Endometrium (tissue), 2 donors: ENCODE measurements around the gene ACVR1B.
"Not testable (repeated sequence)": the region's sequence is repeated elsewhere in the genome, so short reads cannot be mapped to it uniquely, and the experiment has no call there.

Experiments
- FAIRE-seq: peaks from 2 replicates; lab custom pipeline; 2012; peaks lifted over from hg19 to GRCh38; lab: Jason Lieb, UNC
- donor health status: control.
- donor health status: control.

Gene ACVR1B

GRCh38 chr12:51971679-51972421 lies 20.4 kb downstream of the ACVR1B start:
- no peak for FAIRE-seq

DNA sequence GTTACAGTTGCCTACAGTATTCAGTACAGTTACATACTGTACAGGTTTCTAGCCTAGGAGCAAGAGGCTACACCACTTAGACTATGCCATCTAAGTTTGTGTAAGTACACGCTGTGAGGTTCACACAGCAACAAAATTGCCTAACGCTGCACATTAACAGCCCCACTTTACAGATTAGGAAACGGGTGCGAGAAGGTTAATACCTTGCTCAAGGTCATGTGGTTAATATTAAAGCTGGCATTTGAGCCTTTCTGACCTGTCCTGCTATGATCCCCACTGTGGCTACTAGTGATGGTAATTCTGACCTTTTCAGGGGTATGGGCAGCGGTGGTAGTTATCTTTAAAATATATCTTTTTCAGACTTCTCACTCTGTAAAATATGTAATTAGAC lies 20.9 kb downstream of the ACVR1B start:
- no peak for FAIRE-seq

GRCh38 chr12:51972849-51973273 lies 21.4 kb downstream of the ACVR1B start:
- FAIRE-seq = no peak

GRCh38 chr12:51973560-51973959 lies 22.1 kb downstream of the ACVR1B start:
- no peak for FAIRE-seq

GRCh38 chr12:51974646-51975045 lies 23.1 kb downstream of the ACVR1B start:
- FAIRE-seq = no peak

DNA sequence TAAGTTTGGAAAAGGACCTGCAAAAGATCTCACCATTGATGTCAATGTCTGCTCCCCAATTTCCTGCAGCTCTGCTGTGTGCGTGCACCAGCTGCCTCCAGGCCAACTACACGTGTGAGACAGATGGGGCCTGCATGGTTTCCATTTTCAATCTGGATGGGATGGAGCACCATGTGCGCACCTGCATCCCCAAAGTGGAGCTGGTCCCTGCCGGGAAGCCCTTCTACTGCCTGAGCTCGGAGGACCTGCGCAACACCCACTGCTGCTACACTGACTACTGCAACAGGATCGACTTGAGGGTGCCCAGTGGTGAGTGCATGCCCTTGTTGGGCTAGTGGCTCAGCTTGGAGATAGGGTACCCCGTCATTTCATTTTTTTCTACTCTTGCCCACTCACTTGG lies 23.7 kb downstream of the ACVR1B start:
- no peak for FAIRE-seq

GRCh38 chr12:51976376-51977160 lies 25.1 kb downstream of the ACVR1B start:
- no peak for FAIRE-seq

- no peak for FAIRE-seq
These were observed 25.8 kb downstream of the ACVR1B start for GRCh38 chr12:51977320-51977753.

DNA sequence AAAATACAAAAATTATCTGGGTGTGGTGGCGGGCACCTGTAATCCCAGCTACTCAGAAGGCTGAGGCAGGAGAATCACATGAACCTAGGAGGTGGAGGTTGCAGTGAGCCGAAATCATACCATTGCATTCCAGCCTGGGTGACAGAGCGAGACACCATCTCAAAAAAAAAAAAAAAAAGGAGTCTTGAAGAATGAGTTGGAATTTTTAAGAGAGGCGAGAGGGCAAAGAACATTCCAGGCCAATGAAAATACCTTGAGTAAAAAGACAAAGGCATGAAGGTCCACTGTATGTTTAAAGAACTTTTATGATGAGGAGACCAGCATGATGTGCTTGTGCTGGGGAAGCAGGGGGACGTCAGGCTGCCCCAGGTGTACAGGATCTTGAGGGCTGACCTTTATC lies 27.8 kb downstream of the ACVR1B start:
- FAIRE-seq = not testable (repeated sequence)

- FAIRE-seq = no peak
These were observed 28.7 kb downstream of the ACVR1B start for GRCh38 chr12:51980051-51980808.

DNA sequence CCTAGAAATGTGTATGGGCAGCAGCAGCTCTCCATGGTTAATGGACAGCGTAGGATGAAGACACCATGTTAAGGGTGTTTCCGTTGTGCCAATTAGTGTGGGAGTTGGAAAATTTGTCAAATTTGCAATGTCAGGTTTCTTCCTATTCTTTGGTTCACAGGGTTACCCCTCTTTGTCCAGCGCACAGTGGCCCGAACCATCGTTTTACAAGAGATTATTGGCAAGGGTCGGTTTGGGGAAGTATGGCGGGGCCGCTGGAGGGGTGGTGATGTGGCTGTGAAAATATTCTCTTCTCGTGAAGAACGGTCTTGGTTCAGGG lies 29.3 kb downstream of the ACVR1B start:
- no peak for FAIRE-seq

- no peak for FAIRE-seq
These were observed 33.2 kb downstream of the ACVR1B start for GRCh38 chr12:51984657-51985056.

DNA sequence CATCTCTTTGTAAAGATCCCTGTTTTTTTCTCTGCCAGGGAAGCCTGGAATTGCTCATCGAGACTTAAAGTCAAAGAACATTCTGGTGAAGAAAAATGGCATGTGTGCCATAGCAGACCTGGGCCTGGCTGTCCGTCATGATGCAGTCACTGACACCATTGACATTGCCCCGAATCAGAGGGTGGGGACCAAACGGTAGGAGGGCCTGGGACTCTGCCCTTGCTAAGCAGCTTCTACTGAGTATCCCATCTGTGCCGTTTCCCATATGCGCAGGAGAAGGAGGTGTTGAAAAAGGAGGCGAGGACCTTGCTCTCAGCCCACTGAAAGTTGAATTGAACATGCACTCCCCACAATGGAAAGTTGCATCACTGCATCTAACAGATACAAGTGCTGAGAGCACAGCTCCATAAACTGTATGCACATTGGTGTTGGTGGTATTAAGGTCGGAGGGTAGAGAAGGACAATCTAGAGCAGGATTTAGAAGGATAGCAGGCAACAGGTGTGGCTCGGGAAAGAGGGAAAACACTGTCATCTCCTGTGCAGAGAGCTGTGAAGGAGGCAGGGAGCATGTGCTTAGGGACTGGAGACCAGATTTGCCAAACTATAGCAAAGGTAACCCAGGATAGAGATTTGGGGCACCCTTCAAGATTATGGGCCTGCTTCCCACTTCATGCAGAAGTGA lies 33.8 kb downstream of the ACVR1B start:
- FAIRE-seq = no peak

GRCh38 chr12:51986834-51987233 lies 35.3 kb downstream of the ACVR1B start:
- no peak for FAIRE-seq

- no peak for FAIRE-seq
These were observed 40.7 kb downstream of the ACVR1B start for GRCh38 chr12:51992246-51992645.

DNA sequence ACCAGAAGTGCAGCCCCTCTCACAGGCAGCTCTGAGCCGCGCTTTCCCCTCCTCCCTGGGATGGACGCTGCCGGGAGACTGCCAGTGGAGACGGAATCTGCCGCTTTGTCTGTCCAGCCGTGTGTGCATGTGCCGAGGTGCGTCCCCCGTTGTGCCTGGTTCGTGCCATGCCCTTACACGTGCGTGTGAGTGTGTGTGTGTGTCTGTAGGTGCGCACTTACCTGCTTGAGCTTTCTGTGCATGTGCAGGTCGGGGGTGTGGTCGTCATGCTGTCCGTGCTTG lies 43.0 kb downstream of the ACVR1B start:
- FAIRE-seq = no peak

DNA sequence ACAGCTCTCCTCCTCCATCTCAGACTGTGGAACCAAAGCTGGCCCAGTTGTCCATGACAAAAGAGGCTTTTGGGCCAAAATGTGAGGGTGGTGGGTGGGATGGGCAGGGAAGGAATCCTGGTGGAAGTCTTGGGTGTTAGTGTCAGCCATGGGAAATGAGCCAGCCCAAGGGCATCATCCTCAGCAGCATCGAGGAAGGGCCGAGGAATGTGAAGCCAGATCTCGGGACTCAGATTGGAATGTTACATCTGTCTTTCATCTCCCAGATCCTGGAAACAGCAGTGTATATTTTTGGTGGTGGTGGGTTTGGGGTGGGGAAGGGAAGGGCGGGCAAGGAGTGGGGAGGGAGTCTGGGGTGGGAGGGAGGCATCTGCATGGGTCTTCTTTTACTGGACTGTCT lies 43.5 kb downstream of the ACVR1B start:
- no peak for FAIRE-seq

GRCh38 chr12:51997136-51997535 lies 45.6 kb downstream of the ACVR1B start:
- FAIRE-seq = no peak

- FAIRE-seq = no peak
These were observed 51.6 kb downstream of the ACVR1B start for GRCh38 chr12:52003016-52003550.

DNA sequence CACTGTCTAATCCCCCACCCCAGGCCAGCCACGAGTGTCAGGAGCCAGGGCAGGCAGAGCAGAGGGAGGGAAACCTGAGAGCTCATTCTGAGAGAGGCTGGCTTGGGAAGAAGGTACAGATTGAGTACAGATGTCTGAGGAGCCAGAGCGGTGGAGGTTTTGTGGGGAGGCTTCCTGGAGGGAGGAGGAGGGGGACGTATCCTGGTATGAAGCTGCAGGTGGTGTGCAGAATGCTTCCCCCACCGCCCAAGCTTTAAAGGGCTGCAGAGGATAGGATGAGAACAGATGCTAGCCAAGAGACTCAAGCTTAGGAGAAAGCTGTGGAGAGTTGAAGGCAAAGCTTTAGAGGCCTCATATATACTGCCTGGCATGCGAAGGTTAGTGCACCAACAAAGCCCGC lies 52.1 kb downstream of the ACVR1B start:
- FAIRE-seq = no peak

GRCh38 chr12:52004042-52004648 lies 52.6 kb downstream of the ACVR1B start:
- FAIRE-seq = no peak
